DOHH2 (cell line): Measurements from ENCODE around the gene KAT7.

Experiments used
- H3F3A ChIP-seq: fragments of 200-600 bp; sonication (generic), shearing (Covaris generic); 2 replicates; pipeline ENCODE4 v1.6.0; 2016; ENCODE audit warnings: antibody characterized with exemption, mild to moderate bottlenecking; ENCODE audit not compliant: control insufficient read depth, insufficient read depth
- H3K27ac ChIP-seq: fragments of 200-600 bp; sonication (generic); 2 replicates; pipeline ENCODE4 v1.5.1; 2014; ENCODE audit warnings: low read depth, mild to moderate bottlenecking, low read length, moderate library complexity
- H3K27me3 ChIP-seq: fragments of 200-600 bp; sonication (generic); 2 replicates; pipeline ENCODE4 v1.6.1; 2014; ENCODE audit warnings: mild to moderate bottlenecking, low read length, mixed read lengths; ENCODE audit not compliant: control insufficient read depth
- H3K36me3 ChIP-seq: fragments of 200-600 bp; sonication (generic); 2 replicates; pipeline ENCODE4 v1.6.1; 2014; ENCODE audit warnings: mild to moderate bottlenecking, low read length, moderate library complexity, mixed read lengths; ENCODE audit not compliant: control insufficient read depth
- H3K4me1 ChIP-seq: fragments of 200-600 bp; sonication (generic); 2 replicates; pipeline ENCODE4 v1.6.1; 2014; ENCODE audit warnings: mild to moderate bottlenecking, low read length, mixed read lengths; ENCODE audit not compliant: control insufficient read depth
- H3K4me2 ChIP-seq: fragments of 200-600 bp; sonication (generic); 2 replicates; pipeline ENCODE4 v1.6.0; 2014; ENCODE audit warnings: mild to moderate bottlenecking, low read length, moderate library complexity
- H3K4me3 ChIP-seq: fragments of 200-600 bp; sonication (generic); 2 replicates; pipeline ENCODE4 v1.5.1; 2014; ENCODE audit warnings: mild to moderate bottlenecking, low read length, mixed read lengths
- H3K79me2 ChIP-seq: fragments of 200-600 bp; sonication (generic); 2 replicates; pipeline ENCODE4 v1.6.1; 2014; ENCODE audit warnings: mild to moderate bottlenecking, low read length, mixed read lengths; ENCODE audit not compliant: control insufficient read depth
- H3K9me2 ChIP-seq: fragments of 200-600 bp; sonication (generic); replicated peaks from 2 replicates; pipeline ENCODE4 v1.6.1; 2014; ENCODE audit warnings: mild to moderate bottlenecking, low read length, mixed read lengths; ENCODE audit not compliant: control insufficient read depth
- H3K9me3 ChIP-seq: fragments of 200-600 bp; sonication (generic); 2 replicates; pipeline ENCODE4 v1.6.1; 2014; ENCODE audit warnings: antibody characterized with exemption, low read length, mixed read lengths; ENCODE audit not compliant: control insufficient read depth, insufficient read depth
- H4K20me1 ChIP-seq: fragments of 200-600 bp; sonication (generic); 2 replicates; pipeline ENCODE4 v1.6.0; 2014; ENCODE audit warnings: low read depth, mild to moderate bottlenecking, antibody characterized with exemption, low read length, moderate library complexity; ENCODE audit not compliant: control insufficient read depth, insufficient read depth
- CTCF ChIP-seq: fragments of 200-600 bp; sonication (generic); IDR thresholded peaks from one replicate; pipeline ENCODE4 v1.5.1; 2014; ENCODE audit warnings: antibody characterized with exemption, mild to moderate bottlenecking, low read depth, low read length; ENCODE audit not compliant: poor library complexity, severe bottlenecking
- EZH2phosphoT487 ChIP-seq: fragments of 200-600 bp; sonication (generic); IDR thresholded peaks from 2 replicates; pipeline ENCODE4 v1.6.1; 2017; ENCODE audit warnings: borderline replicate concordance, mild to moderate bottlenecking, antibody characterized with exemption, low read length, moderate library complexity, mixed read lengths

KAT7 gene

GRCh38 chr17:49848019-49848473 lies 59.6 kb downstream of the KAT7 start, which contains the start of gene TAC4:
Gene TAC4, minus strand, starts transcription at chr17:49848069. Its CDS starts 52 bp downstream, at chr17:49848017.
- H3K36me3 ChIP-seq: no peaks in the 10 kb centered on the region
- H3K4me2 ChIP-seq: no peak within 1 kb of the TSS
- H3K4me1 ChIP-seq: peaks cover 6% of the 10 kb centered on the region
- H3K9me2 ChIP-seq: no peaks in the 10 kb centered on the region
- no peak within 1 kb of the TSS for H3K4me3 ChIP-seq
- no peaks in the 10 kb centered on the region for H3K79me2 ChIP-seq
- no peak for TF ChIP-seq CTCF
- no peak for TF ChIP-seq EZH2phosphoT487
- H3K27me3 ChIP-seq: peaks cover 43% of the 10 kb centered on the region
- H3F3A ChIP-seq: no peaks in the 10 kb centered on the region
- no peak within 1 kb of the TSS for H3K27ac ChIP-seq
- H3K9me3 ChIP-seq: no peaks in the 10 kb centered on the region
- H4K20me1 ChIP-seq: no peaks in the 10 kb centered on the region

DNA sequence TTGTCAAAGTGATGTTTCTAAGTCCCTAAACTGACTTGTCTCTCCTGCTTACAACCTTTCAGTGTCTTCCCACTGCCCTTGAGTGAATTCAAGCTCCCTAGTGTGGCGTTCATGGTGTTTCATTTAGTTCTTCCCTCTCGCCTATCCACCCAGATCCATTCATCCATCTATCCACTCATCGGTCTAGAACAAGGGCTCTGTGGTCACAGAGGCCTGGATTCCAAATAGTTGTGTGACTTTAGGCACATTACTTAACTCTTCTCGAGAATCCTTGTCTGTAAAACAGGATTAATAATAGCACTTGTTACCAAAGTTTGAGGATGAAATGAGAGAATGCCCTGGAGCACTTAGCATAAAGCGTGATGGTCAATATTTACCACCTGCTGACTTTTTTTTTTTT lies 60.3 kb downstream of the KAT7 start:
- no peaks in the 10 kb centered on the region for H3K9me2 ChIP-seq
- H3F3A ChIP-seq: no peaks in the 10 kb centered on the region
- peaks cover 48% of the 10 kb centered on the region for H3K27me3 ChIP-seq
- H3K79me2 ChIP-seq: no peaks in the 10 kb centered on the region
- no peaks in the 10 kb centered on the region for H3K9me3 ChIP-seq
- H4K20me1 ChIP-seq: no peaks in the 10 kb centered on the region
- no peak overlapping the region for H3K27ac ChIP-seq
- no peak for TF ChIP-seq CTCF
- TF ChIP-seq EZH2phosphoT487: no peak
- no peak overlapping the region for H3K4me2 ChIP-seq
- peaks cover 6% of the 10 kb centered on the region for H3K4me1 ChIP-seq
- no peak overlapping the region for H3K4me3 ChIP-seq
- no peaks in the 10 kb centered on the region for H3K36me3 ChIP-seq

DNA sequence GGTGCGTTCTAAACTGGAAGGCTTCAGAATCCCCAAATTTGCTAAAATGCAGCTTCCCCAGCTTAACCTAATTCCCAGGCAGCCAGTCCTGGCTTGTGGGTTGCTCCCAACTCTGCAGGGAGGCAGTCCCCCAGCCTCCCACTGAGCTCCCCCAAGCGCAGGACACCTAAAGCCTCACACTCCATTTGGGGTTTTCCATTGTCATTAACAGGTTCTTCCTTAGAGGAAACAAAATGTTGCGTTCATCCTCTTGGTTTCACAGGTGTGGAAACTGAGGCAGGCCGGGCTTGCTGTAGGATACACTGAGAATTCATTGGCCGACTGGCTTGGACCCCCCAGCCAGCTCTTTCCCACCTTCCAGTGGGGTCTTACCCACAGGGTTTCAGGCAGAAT lies 61.7 kb downstream of the KAT7 start:
- peaks cover 6% of the 10 kb centered on the region for H3K4me1 ChIP-seq
- H3K9me2 ChIP-seq: no peaks in the 10 kb centered on the region
- H3F3A ChIP-seq: no peaks in the 10 kb centered on the region
- H3K4me2 ChIP-seq: no peak overlapping the region
- H3K27me3 ChIP-seq: peaks cover 57% of the 10 kb centered on the region
- no peak overlapping the region for H3K27ac ChIP-seq
- TF ChIP-seq CTCF: no peak
- no peak for TF ChIP-seq EZH2phosphoT487
- H4K20me1 ChIP-seq: no peaks in the 10 kb centered on the region
- no peaks in the 10 kb centered on the region for H3K9me3 ChIP-seq
- no peaks in the 10 kb centered on the region for H3K79me2 ChIP-seq
- no peaks in the 10 kb centered on the region for H3K36me3 ChIP-seq
- no peak overlapping the region for H3K4me3 ChIP-seq
